Suprapubic skin (tissue), 4 donors: ENCODE measurements around the gene COBLL1.

Experiments used
- CTCF ChIP-seq, 2 donors: fragments of 200-600 bp in 1 of 2; fragments of 450-650 bp in 1 of 2; sonication (generic) in 1 of 2; IDR thresholded peaks; one replicate each; pipeline ENCODE4 v1.5.1; 2016 to 2019; ENCODE audit warnings: antibody characterized with exemption in 2 of 2, mild to moderate bottlenecking in 1 of 2, moderate library complexity in 1 of 2
- POLR2A ChIP-seq, 2 donors: fragments of 450-650 bp; IDR thresholded peaks; one replicate each; pipeline ENCODE4 v1.6.1; 2017; ENCODE audit warnings: antibody characterized with exemption in 2 of 2, mild to moderate bottlenecking in 2 of 2, moderate library complexity in 2 of 2
- POLR2AphosphoS5 ChIP-seq, 3 donors: sonication (generic); formaldehyde crosslinking; IDR thresholded peaks; one replicate each; pipeline ENCODE4 v1.6.1; 2017; ENCODE audit warnings: antibody characterized with exemption in 3 of 3

- TF ChIP-seq CTCF (IDR thresholded peaks at IDR 0.05) (no peak), POLR2AphosphoS5 (IDR thresholded peaks at IDR 0.05) (no peak), POLR2A (IDR thresholded peaks at IDR 0.05) (no peak)
Observed at GRCh38 chr2:164711766-164712138, 129.9 kb downstream of the COBLL1 start.
